Measurements from ENCODE around the gene ATG14. TPM values are rescaled to one million over a fixed set of nuclear protein-coding genes. Genes with fewer than 3 reads are reported as not detected.
"Not testable (repeated sequence)": the region's sequence is repeated elsewhere in the genome, so short reads cannot be mapped to it uniquely, and the experiment has no call there.

ATG14 gene
- polyA plus RNA-seq, 1 experiment = 9.2 TPM

GRCh38 chr14:55383541-55384140 lies 28.0 kb downstream of the ATG14 start:
- no peak for TF ChIP-seq CTCF (IDR thresholded peaks at IDR 0.05; ENCODE audit: insufficient read depth, low read depth, low read length)
- DNase-seq (ENCODE audit: low read depth) = no peak
- Histone ChIP-seq H3K27me3 (ENCODE audit: control insufficient read depth, insufficient read depth, low read length) (no peaks in the 10 kb centered on the region), H3K36me3 (ENCODE audit: control insufficient read depth, insufficient read depth, low read length) (peaks cover 7% of the 10 kb centered on the region; the same call in 1 of the 2 replicates), H3K4me3 (ENCODE audit: low read depth, low read length) (no peak overlapping the region)
- CTCF ChIA-PET = interaction anchor here (0.8 to 1.2 kb wide), 3 partner anchors 9 to 127 kb away, joined by 3 to 4 read pairs (median 3); no protein-coding TSS in a partner anchor
- POLR2A ChIA-PET = no interaction called here

- H3K36me3 ChIP-seq (ENCODE audit: control insufficient read depth, insufficient read depth, low read length); H3K27me3 ChIP-seq (ENCODE audit: control insufficient read depth, insufficient read depth, low read length); H3K4me3 ChIP-seq (ENCODE audit: low read depth, low read length); POLR2A ChIA-PET; DNase-seq (ENCODE audit: low read depth): not testable (repeated sequence)
- CTCF ChIA-PET = interaction anchor here (1.2 kb wide), 1 partner anchor 16 kb away, joined by 4 read pairs; no protein-coding TSS in a partner anchor
These were observed 28.6 kb downstream of the ATG14 start for GRCh38 chr14:55383056-55383466.

- H3K27me3 ChIP-seq (ENCODE audit: control insufficient read depth, insufficient read depth, low read length) = no peaks in the 10 kb centered on the region
- CTCF ChIA-PET = interaction anchor here (1.2 kb wide), 1 partner anchor 15 kb away, joined by 4 read pairs; no protein-coding TSS in a partner anchor
- H3K4me3 ChIP-seq (ENCODE audit: low read depth, low read length) = no peak overlapping the region
- DNase-seq (ENCODE audit: low read depth) = no peak
- POLR2A ChIA-PET = no interaction called here
- H3K36me3 ChIP-seq (ENCODE audit: control insufficient read depth, insufficient read depth, low read length) = peaks cover 7% of the 10 kb centered on the region; the same call in 1 of the 2 replicates
- TF ChIP-seq CTCF (IDR thresholded peaks at IDR 0.05; ENCODE audit: insufficient read depth, low read depth, low read length) = no peak
These were observed 29.1 kb downstream of the ATG14 start for GRCh38 chr14:55382483-55382882.

- Histone ChIP-seq H3K27me3 (ENCODE audit: control insufficient read depth, insufficient read depth, low read length) (no peaks in the 10 kb centered on the region), H3K36me3 (ENCODE audit: control insufficient read depth, insufficient read depth, low read length) (peaks cover 10% of the 10 kb centered on the region), H3K4me3 (ENCODE audit: low read depth, low read length) (no peak overlapping the region)
- TF ChIP-seq CTCF (IDR thresholded peaks at IDR 0.05; ENCODE audit: insufficient read depth, low read depth, low read length) = no peak
- no peak for DNase-seq (ENCODE audit: low read depth)
- POLR2A ChIA-PET = no interaction called here
- CTCF ChIA-PET = no interaction called here
These were observed 30.1 kb downstream of the ATG14 start for GRCh38 chr14:55381561-55381960.

- no peak overlapping the region for H3K4me3 ChIP-seq (ENCODE audit: low read depth, low read length)
- H3K27me3 ChIP-seq (ENCODE audit: control insufficient read depth, insufficient read depth, low read length) = no peaks in the 10 kb centered on the region
- ChIA-PET CTCF (no interaction called here), POLR2A (no interaction called here)
- H3K36me3 ChIP-seq (ENCODE audit: control insufficient read depth, insufficient read depth, low read length) = peaks cover 12% of the 10 kb centered on the region
- DNase-seq (ENCODE audit: low read depth) = no peak
- no peak for TF ChIP-seq CTCF (IDR thresholded peaks at IDR 0.05; ENCODE audit: insufficient read depth, low read depth, low read length)
These were observed 30.6 kb downstream of the ATG14 start for GRCh38 chr14:55381040-55381439.

GRCh38 chr14:55377236-55377635 lies 34.4 kb downstream of the ATG14 start:
- no peak for DNase-seq (ENCODE audit: low read depth)
- no peak for TF ChIP-seq CTCF (IDR thresholded peaks at IDR 0.05; ENCODE audit: insufficient read depth, low read depth, low read length)
- ChIA-PET POLR2A (no interaction called here), CTCF (interaction anchor here (1.4 kb wide), 1 partner anchor 9 kb away, joined by 4 read pairs; no protein-coding TSS in a partner anchor)
- Histone ChIP-seq H3K4me3 (ENCODE audit: low read depth, low read length) (no peak overlapping the region), H3K36me3 (ENCODE audit: control insufficient read depth, insufficient read depth, low read length) (peaks cover 12% of the 10 kb centered on the region), H3K27me3 (ENCODE audit: control insufficient read depth, insufficient read depth, low read length) (no peaks in the 10 kb centered on the region)

Data from BJ (cell line).